ENCODE data around the gene TMCO4.

DNA sequence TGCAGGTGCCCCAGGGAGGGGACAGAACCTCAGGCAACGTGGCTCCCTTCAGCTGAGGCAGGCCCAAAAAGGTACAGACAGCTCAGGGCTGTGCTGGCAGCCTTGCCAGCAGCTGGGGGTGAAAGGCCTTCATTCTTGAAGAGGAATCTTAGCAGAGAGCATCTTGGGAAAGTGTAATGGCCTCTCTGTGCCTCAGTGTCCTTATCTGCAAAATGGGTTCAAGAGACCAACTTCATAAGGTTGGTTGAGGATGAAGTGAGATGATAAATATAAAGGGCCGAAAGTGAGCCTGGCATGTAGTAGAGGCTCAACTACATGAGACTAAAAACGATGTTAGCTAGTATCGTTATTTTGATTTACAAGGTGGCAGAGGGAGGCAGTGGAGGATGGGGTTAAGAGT, 26.2 kb downstream of the TMCO4 start:
- TF ChIP-seq, protein P1, sequence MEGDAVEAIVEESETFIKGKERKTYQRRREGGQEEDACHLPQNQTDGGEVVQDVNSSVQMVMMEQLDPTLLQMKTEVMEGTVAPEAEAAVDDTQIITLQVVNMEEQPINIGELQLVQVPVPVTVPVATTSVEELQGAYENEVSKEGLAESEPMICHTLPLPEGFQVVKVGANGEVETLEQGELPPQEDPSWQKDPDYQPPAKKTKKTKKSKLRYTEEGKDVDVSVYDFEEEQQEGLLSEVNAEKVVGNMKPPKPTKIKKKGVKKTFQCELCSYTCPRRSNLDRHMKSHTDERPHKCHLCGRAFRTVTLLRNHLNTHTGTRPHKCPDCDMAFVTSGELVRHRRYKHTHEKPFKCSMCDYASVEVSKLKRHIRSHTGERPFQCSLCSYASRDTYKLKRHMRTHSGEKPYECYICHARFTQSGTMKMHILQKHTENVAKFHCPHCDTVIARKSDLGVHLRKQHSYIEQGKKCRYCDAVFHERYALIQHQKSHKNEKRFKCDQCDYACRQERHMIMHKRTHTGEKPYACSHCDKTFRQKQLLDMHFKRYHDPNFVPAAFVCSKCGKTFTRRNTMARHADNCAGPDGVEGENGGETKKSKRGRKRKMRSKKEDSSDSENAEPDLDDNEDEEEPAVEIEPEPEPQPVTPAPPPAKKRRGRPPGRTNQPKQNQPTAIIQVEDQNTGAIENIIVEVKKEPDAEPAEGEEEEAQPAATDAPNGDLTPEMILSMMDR (conservative IDR thresholded peaks at IDR 0.05; ENCODE audit: low read depth, low read length), result no peak
- TF ChIP-seq EZH2 (IDR thresholded peaks at IDR 0.05; ENCODE audit: borderline replicate concordance, low read depth, low read length, poor library complexity, severe bottlenecking), result no peak

All from A673 (cell line).